GM12878 (cell line): ENCODE data around the gene SGSM2. TPM values are rescaled to one million over a fixed set of nuclear protein-coding genes. Genes with fewer than 3 reads are reported as not detected.

Source experiments
- ATAC-seq: fragments of 200-7000 bp; cut with Tn5 transposase; 3 replicates; pipeline ENCODE4 v1.9.1; 2020; ENCODE audit warnings: mild to moderate bottlenecking, moderate library complexity
- BruUV-seq: library from RNA; stranded (reverse); fragments of 400-500 nt; replicated peaks from 2 replicates; lab custom pipeline; 2021; lab: Mats Ljungman, UMichigan
- CTCF ChIA-PET: fragments of 300-600 bp; sonication (Branson Sonifier 250); formaldehyde crosslinking; extraction: SDS; loops from one replicate; lab custom pipeline; 2021; ENCODE audit warnings: inconsistent platforms; lab: Yijun Ruan, JAX
- POLR2A ChIA-PET: fragments of 350-600 bp; formaldehyde crosslinking; extraction: SDS; loops from one replicate; lab custom pipeline; 2021; ENCODE audit warnings: inconsistent platforms; lab: Charles Lee
- RAD21 ChIA-PET: fragments of 300-600 bp; sonication (Branson Sonifier 250); formaldehyde crosslinking; loops from one replicate; lab custom pipeline; 2023; ENCODE audit warnings: antibody characterized with exemption; ENCODE audit not compliant: unreplicated experiment; lab: Charles Lee
- SMC1A ChIA-PET: fragments of 300-600 bp; sonication (Branson Sonifier 250); formaldehyde crosslinking; loops from one replicate; lab custom pipeline; 2023; ENCODE audit not compliant: unreplicated experiment, uncharacterized antibody; lab: Charles Lee
- DNase-seq: peaks from one replicate; pipeline ENCODE4 v3.0.0-alpha.2; 2011; ENCODE audit warnings: low read depth, low spot score
- FAIRE-seq: peaks from 3 replicates; lab custom pipeline; 2011; peaks lifted over from hg19 to GRCh38; lab: Jason Lieb, UNC
- H2AFZ ChIP-seq: 2 replicates; pipeline ENCODE4 v1.6.0; 2011; ENCODE audit warnings: low read depth, low read length, control low read depth; ENCODE audit not compliant: control insufficient read depth
- H3K27ac ChIP-seq: 2 replicates; pipeline ENCODE4 v1.5.1; 2011; ENCODE audit warnings: control low read depth; ENCODE audit not compliant: control insufficient read depth, insufficient read depth
- H3K27me3 ChIP-seq, 2 experiments: replicated peaks in 1 of 2; 2 replicates each; pipeline versions ENCODE4 v1.6.0 to v1.6.1; 2011; ENCODE audit warnings: low read length in 1 of 2; ENCODE audit not compliant: control insufficient read depth in 2 of 2, insufficient read depth in 2 of 2
- H3K36me3 ChIP-seq, 2 experiments: 2 replicates each; pipeline ENCODE4 v1.5.1; 2011; ENCODE audit warnings: low read length in 1 of 2; ENCODE audit not compliant: control insufficient read depth in 2 of 2, insufficient read depth in 2 of 2
- H3K4me1 ChIP-seq: 2 replicates; pipeline ENCODE4 v1.6.1; 2011; ENCODE audit warnings: mild to moderate bottlenecking, low read length, moderate library complexity, mixed read lengths; ENCODE audit not compliant: control insufficient read depth, insufficient read depth
- H3K4me2 ChIP-seq: 2 replicates; pipeline ENCODE4 v1.6.0; 2011; ENCODE audit warnings: control low read depth; ENCODE audit not compliant: control insufficient read depth, insufficient read depth
- H3K4me3 ChIP-seq: fragments of 200-600 bp; sonication (generic); 2 replicates; pipeline ENCODE4 v1.5.1; 2016
- H3K79me2 ChIP-seq: 2 replicates; pipeline ENCODE4 v1.6.0; 2011; ENCODE audit warnings: low read length; ENCODE audit not compliant: control insufficient read depth, insufficient read depth
- H3K9ac ChIP-seq: 2 replicates; pipeline ENCODE4 v1.8.0; 2011; ENCODE audit warnings: low read length, control low read depth, mixed read lengths; ENCODE audit not compliant: control insufficient read depth, insufficient read depth
- H3K9me3 ChIP-seq: replicated peaks from 3 replicates; pipeline ENCODE4 v1.5.1; 2011; ENCODE audit warnings: mild to moderate bottlenecking, low read length; ENCODE audit not compliant: control insufficient read depth, insufficient read depth
- H4K20me1 ChIP-seq: 2 replicates; pipeline ENCODE4 v1.6.0; 2011; ENCODE audit not compliant: control insufficient read depth, insufficient read depth
- KLF5 ChIP-seq: fragments of 450-650 bp; IDR thresholded peaks from 2 replicates; pipeline ENCODE4 v1.6.1; 2014; ENCODE audit warnings: mild to moderate bottlenecking; ENCODE audit not compliant: partially characterized antibody
- MYC ChIP-seq: IDR thresholded peaks from 2 replicates; pipeline ENCODE4 v1.6.1; 2011; ENCODE audit warnings: mild to moderate bottlenecking, low read length, moderate library complexity, inconsistent platforms; ENCODE audit not compliant: insufficient read depth, insufficient replicate concordance, insufficient read length, severe bottlenecking
- WGBS: methylation state at CpG from one replicate; pipeline ENCODE4 v1.1.6; 2016; ENCODE audit warnings: low lambda C conversion rate; ENCODE audit not compliant: insufficient replicate concordance, insufficient coverage; ENCODE audit errors: missing lambda C conversion rate; 5-methylcytosine and 5-hydroxymethylcytosine counted together
- in situ Hi-C: fragments of 300-500 bp; cut with MboI; formaldehyde crosslinking; loops from 9 replicates; pipeline ENCODE4 v1.14.3; 2018; ENCODE audit warnings: mixed read lengths
- intact Hi-C: fragments of 100-400 bp; cut with micrococcal nuclease; formaldehyde crosslinking; loops from one replicate; pipeline ENCODE4 v1.14.2; 2022; ENCODE audit not compliant: unreplicated experiment
- polyA plus RNA-seq, 11 experiments: library from polyadenylated mRNA; depleted of rRNA in 4 of 11; unstranded in 6 of 11; stranded (reverse) in 5 of 11; fragments of >200 nt; fragmentation: Nextera tagmentation in 4 of 11; fragmentation: Illumina TruSeq in 1 of 11; extraction: Ambion mirVana in 4 of 11; extraction: Trizol in 1 of 11; gene quantifications; 1 replicate in 1 of 11; 2 replicates in 10 of 11; pipeline versions ENCODE4 v1.2.1 to v1.2.3, GENCODE V29; 2011 to 2016; ENCODE audit warnings: inconsistent platforms in 2 of 11, missing spikeins in 2 of 11, low read depth in 1 of 11
- total RNA-seq, 4 experiments: library from RNA; depleted of rRNA in 3 of 4; stranded (reverse); fragments of >200 nt in 3 of 4; fragmentation: Illumina TruSeq in 1 of 4; extraction: Trizol in 1 of 4; gene quantifications; 2 replicates each; pipeline versions ENCODE4 v1.2.1 to v1.2.3, GENCODE V29; 2013 to 2021
- TF ChIP-seq, protein P1 (sequence below): fragments of 450-650 bp; IDR thresholded peaks from 2 replicates; pipeline ENCODE4 v1.6.1; 2016; ENCODE audit warnings: mild to moderate bottlenecking
- TF ChIP-seq, protein P2 (sequence below): IDR thresholded peaks from 2 replicates; pipeline ENCODE4 v1.6.1; 2011; ENCODE audit warnings: mild to moderate bottlenecking, low read depth, low read length, moderate library complexity; ENCODE audit not compliant: insufficient replicate concordance

The SGSM2 gene
- total and polyA plus RNA-seq, 10 of the 15 experiments (the other 5 are each of a cell fraction or from before 2014, with no cell fraction given): 0.50 to 50.9 (median 18.5) TPM

DNA sequence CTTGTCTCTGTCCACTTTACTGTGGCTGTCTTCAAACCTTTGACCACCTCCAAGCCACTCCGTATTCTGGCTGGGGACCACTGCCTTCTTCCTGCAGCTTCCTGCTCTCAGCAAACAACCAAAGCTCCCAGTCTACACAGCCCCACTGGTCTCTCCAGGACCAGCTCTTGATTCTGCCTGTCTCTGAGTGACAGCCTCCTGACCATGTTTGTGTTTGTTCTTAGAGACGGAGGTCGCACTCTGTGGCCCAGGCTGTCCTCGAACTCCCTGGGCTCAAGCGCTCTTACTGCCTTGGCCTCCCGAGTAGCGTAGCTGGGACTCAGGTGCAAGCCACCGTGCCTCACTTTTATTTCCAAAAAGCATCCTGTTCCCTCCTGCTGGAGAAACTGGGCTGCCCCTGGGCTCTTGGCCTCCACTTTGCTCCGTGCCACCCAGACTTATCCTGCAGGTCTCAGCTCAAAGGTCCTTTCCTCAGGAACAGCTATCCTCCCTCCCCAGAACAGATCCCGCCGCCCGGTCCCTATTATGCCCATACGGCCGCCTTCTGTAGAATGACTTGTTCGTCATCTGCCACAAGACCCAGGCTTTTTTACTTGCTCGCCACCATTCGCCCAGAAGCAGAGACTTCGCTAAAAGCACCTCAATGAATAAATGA lies 54.4 kb downstream of the SGSM2 start:
- Histone ChIP-seq H3K27me3 (no peaks in the 10 kb centered on the region), H4K20me1 (no peaks in the 10 kb centered on the region), H3K27ac (peak overlapping the region; percentile 83)
- no TSS peak for BruUV-seq
- CTCF ChIA-PET: interaction anchor here (1.1 to 4.7 kb wide), 5 partner anchors 9 to 25 kb away, joined by 4 to 73 read pairs (median 9); no protein-coding TSS in a partner anchor
- peak; percentile 31 for FAIRE-seq
- intact Hi-C loops: loop anchor here (1.0 to 2.0 kb wide), 2 partner anchors 10 to 319 kb away; partner anchors contain the start of genes CLUH and MNT
- TF ChIP-seq KLF5 (no peak), MYC (no peak)
- TF ChIP-seq, protein P1, sequence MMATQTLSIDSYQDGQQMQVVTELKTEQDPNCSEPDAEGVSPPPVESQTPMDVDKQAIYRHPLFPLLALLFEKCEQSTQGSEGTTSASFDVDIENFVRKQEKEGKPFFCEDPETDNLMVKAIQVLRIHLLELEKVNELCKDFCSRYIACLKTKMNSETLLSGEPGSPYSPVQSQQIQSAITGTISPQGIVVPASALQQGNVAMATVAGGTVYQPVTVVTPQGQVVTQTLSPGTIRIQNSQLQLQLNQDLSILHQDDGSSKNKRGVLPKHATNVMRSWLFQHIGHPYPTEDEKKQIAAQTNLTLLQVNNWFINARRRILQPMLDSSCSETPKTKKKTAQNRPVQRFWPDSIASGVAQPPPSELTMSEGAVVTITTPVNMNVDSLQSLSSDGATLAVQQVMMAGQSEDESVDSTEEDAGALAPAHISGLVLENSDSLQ: peak; percentile 22; the same call in 1 of the 2 replicates
- TF ChIP-seq, protein P2, sequence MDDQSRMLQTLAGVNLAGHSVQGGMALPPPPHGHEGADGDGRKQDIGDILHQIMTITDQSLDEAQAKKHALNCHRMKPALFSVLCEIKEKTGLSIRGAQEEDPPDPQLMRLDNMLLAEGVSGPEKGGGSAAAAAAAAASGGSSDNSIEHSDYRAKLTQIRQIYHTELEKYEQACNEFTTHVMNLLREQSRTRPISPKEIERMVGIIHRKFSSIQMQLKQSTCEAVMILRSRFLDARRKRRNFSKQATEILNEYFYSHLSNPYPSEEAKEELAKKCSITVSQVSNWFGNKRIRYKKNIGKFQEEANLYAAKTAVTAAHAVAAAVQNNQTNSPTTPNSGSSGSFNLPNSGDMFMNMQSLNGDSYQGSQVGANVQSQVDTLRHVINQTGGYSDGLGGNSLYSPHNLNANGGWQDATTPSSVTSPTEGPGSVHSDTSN: peak; percentile 13
- TF ChIP-seq, all 136 proteins: peak for 2
- POLR2A ChIA-PET: interaction anchor here (0.6 to 3.3 kb wide), 6 partner anchors 9 to 57 kb away, joined by 3 to 16 read pairs (median 5); no protein-coding TSS in a partner anchor
- Histone ChIP-seq H3K79me2 (peaks cover 8% of the 10 kb centered on the region), H3K9me3 (no peaks in the 10 kb centered on the region), H3K4me2 (peak overlapping the region; percentile 46), H3K36me3 (peaks cover 4 to 5% of the 10 kb centered on the region in 2 experiments; a peak in 2 of 4 replicates), H2AFZ (peak overlapping the region; percentile 79; the same call in 1 of the 2 replicates), H3K4me1 (peaks cover 25% of the 10 kb centered on the region), H3K9ac (peak overlapping the region; percentile 72), H3K4me3 (peak overlapping the region; percentile 66)
- SMC1A ChIA-PET: interaction anchor here (0.7 to 3.0 kb wide), 7 partner anchors 9 to 147 kb away, joined by 3 to 34 read pairs (median 5); partner anchors contain the start of gene TSR1
- DNase-seq: no peak
- no peak for ATAC-seq
- 29% methylated on average over 18 of the region's 18 CpGs for WGBS
- RAD21 ChIA-PET: interaction anchor here (1.1 to 3.8 kb wide), 4 partner anchors 9 to 88 kb away, joined by 3 to 50 read pairs (median 26); partner anchors contain the start of genes SMG6 and SRR
- in situ Hi-C loops: no loop called here
